ENCODE results near the gene FARS2.

The FARS2 gene

DNA sequence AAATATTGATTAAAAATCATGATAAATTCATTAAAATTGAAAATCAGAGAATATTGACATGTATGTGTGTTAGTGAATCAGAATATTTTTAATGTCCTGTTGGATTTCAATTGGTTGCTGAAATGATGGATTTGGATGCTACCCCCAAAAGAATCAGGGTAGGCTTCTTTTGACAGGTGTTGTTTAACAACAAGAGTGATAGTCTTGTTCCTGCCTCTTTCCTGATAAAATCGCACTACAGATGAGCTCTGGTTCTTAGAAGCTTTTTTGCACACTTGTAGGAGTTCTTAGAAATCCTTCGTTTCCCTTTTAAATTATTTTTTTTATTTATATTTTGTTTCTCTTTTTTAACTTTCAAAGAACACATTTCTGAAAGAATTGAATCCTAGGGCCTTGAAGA, 259.5 kb downstream of the FARS2 start:
- no CpG with 5 or more reads among the region's 2 CpGs for WGBS (ENCODE audit: insufficient coverage)
- peaks cover 2 to 22% (median 12%) of the 10 kb centered on the region in 4 experiments for H3K4me1 ChIP-seq (ENCODE audit: control extremely low read depth in 1 of 4, control insufficient read depth in 4 of 4, insufficient read depth in 4 of 4, low read length in 3 of 4)
- CTCF ChIA-PET: interaction anchor here (1.4 kb wide), 1 partner anchor 15 kb away, joined by 3 read pairs; no protein-coding TSS in a partner anchor

GRCh38 chr6:5521322-5521721, 260.0 kb downstream of the FARS2 start:
- no peak for DNase-seq
- Histone ChIP-seq H3K36me3 (ENCODE audit: control insufficient read depth in 4 of 4, insufficient read depth in 4 of 4, low read length in 3 of 4) (no peaks in the 10 kb centered on the region), H3K27me3 (replicated peaks in 2 of 5; ENCODE audit: control insufficient read depth in 4 of 5, insufficient read depth in 5 of 5, low read length in 4 of 5) (no peaks in the 10 kb centered on the region), H3K4me1 (ENCODE audit: control extremely low read depth in 1 of 4, control insufficient read depth in 4 of 4, insufficient read depth in 4 of 4, low read length in 3 of 4) (peaks cover 2 to 22% (median 12%) of the 10 kb centered on the region in 4 experiments), H3K4me3 (ENCODE audit: control insufficient read depth in 1 of 7, extremely low read depth in 1 of 7, insufficient read depth in 4 of 7, low read depth in 2 of 7, low read length in 6 of 7) (no peak overlapping the region), H3K9me3 (ENCODE audit: control extremely low read depth in 1 of 5, control insufficient read depth in 4 of 5, insufficient read depth in 2 of 5, low read depth in 1 of 5, low read length in 4 of 5) (no peaks in the 10 kb centered on the region), H3K27ac (ENCODE audit: insufficient read depth in 1 of 2, low read depth in 1 of 2, low read length in 2 of 2, poor library complexity in 1 of 2, severe bottlenecking in 2 of 2) (no peak overlapping the region)
- CTCF ChIA-PET: no interaction called here
- POLR2A ChIA-PET: interaction anchor here (0.6 kb wide), 1 partner anchor 678 kb away, joined by 3 read pairs; no protein-coding TSS in a partner anchor
- 56% methylated on average over 3 of the region's 3 CpGs for WGBS (ENCODE audit: insufficient coverage)

More for the DNA sequence above, 259.5 kb downstream of the FARS2 start:
- H3K4me3 ChIP-seq (ENCODE audit: control insufficient read depth in 1 of 7, extremely low read depth in 1 of 7, insufficient read depth in 4 of 7, low read depth in 2 of 7, low read length in 6 of 7): no peak overlapping the region
- POLR2A ChIA-PET: interaction anchor here (0.6 kb wide), 1 partner anchor 679 kb away, joined by 3 read pairs; no protein-coding TSS in a partner anchor
- no peaks in the 10 kb centered on the region for H3K9me3 ChIP-seq (ENCODE audit: control extremely low read depth in 1 of 5, control insufficient read depth in 4 of 5, insufficient read depth in 2 of 5, low read depth in 1 of 5, low read length in 4 of 5)
- no peak overlapping the region for H3K27ac ChIP-seq (ENCODE audit: insufficient read depth in 1 of 2, low read depth in 1 of 2, low read length in 2 of 2, poor library complexity in 1 of 2, severe bottlenecking in 2 of 2)
- no peaks in the 10 kb centered on the region for H3K36me3 ChIP-seq (ENCODE audit: control insufficient read depth in 4 of 4, insufficient read depth in 4 of 4, low read length in 3 of 4)
- H3K27me3 ChIP-seq (replicated peaks in 2 of 5; ENCODE audit: control insufficient read depth in 4 of 5, insufficient read depth in 5 of 5, low read length in 4 of 5): no peaks in the 10 kb centered on the region
- DNase-seq: no peak

DNA sequence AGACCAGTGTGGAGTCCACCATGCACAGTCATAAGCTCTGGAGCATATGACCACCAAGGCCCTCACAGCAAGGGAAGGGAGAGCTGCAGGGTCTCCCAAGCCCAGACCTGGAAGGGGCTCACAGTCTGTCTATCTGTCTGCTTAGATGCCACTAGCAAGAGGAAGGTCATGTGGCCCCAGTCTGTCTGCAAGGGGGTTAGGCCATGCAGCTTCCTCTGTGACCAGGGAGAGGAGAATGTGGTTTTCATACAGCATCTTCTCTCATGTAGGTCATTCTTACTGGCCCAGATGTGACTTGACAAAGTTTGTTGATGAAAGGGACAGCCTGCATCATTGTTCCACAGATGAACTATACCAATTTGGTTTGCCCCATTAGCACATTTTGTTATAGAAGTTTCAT, 260.8 kb downstream of the FARS2 start:
- Histone ChIP-seq H3K9me3 (ENCODE audit: control extremely low read depth in 1 of 5, control insufficient read depth in 4 of 5, insufficient read depth in 2 of 5, low read depth in 1 of 5, low read length in 4 of 5) (no peaks in the 10 kb centered on the region), H3K27ac (ENCODE audit: insufficient read depth in 1 of 2, low read depth in 1 of 2, low read length in 2 of 2, poor library complexity in 1 of 2, severe bottlenecking in 2 of 2) (no peak overlapping the region), H3K4me3 (ENCODE audit: control insufficient read depth in 1 of 7, extremely low read depth in 1 of 7, insufficient read depth in 4 of 7, low read depth in 2 of 7, low read length in 6 of 7) (no peak overlapping the region), H3K27me3 (replicated peaks in 2 of 5; ENCODE audit: control insufficient read depth in 4 of 5, insufficient read depth in 5 of 5, low read length in 4 of 5) (no peaks in the 10 kb centered on the region), H3K4me1 (ENCODE audit: control extremely low read depth in 1 of 4, control insufficient read depth in 4 of 4, insufficient read depth in 4 of 4, low read length in 3 of 4) (peaks cover 2 to 22% (median 12%) of the 10 kb centered on the region in 4 experiments), H3K36me3 (ENCODE audit: control insufficient read depth in 4 of 4, insufficient read depth in 4 of 4, low read length in 3 of 4) (no peaks in the 10 kb centered on the region)
- POLR2A ChIA-PET: interaction anchor here (0.6 kb wide), 1 partner anchor 133 kb away, joined by 3 read pairs; no protein-coding TSS in a partner anchor
- peak in 1 of 3 donors; percentile 33 for DNase-seq
- CTCF ChIA-PET: no interaction called here

GRCh38 chr6:5524110-5524509, 262.8 kb downstream of the FARS2 start:
- Histone ChIP-seq H3K27ac (ENCODE audit: insufficient read depth in 1 of 2, low read depth in 1 of 2, low read length in 2 of 2, poor library complexity in 1 of 2, severe bottlenecking in 2 of 2) (no peak overlapping the region), H3K4me1 (ENCODE audit: control extremely low read depth in 1 of 4, control insufficient read depth in 4 of 4, insufficient read depth in 4 of 4, low read length in 3 of 4) (peaks cover 0 to 17% (median 8%) of the 10 kb centered on the region in 4 experiments), H3K27me3 (replicated peaks in 2 of 5; ENCODE audit: control insufficient read depth in 4 of 5, insufficient read depth in 5 of 5, low read length in 4 of 5) (no peaks in the 10 kb centered on the region), H3K4me3 (ENCODE audit: control insufficient read depth in 1 of 7, extremely low read depth in 1 of 7, insufficient read depth in 4 of 7, low read depth in 2 of 7, low read length in 6 of 7) (no peak overlapping the region), H3K36me3 (ENCODE audit: control insufficient read depth in 4 of 4, insufficient read depth in 4 of 4, low read length in 3 of 4) (no peaks in the 10 kb centered on the region), H3K9me3 (ENCODE audit: control extremely low read depth in 1 of 5, control insufficient read depth in 4 of 5, insufficient read depth in 2 of 5, low read depth in 1 of 5, low read length in 4 of 5) (no peaks in the 10 kb centered on the region)
- DNase-seq: no peak
- ChIA-PET POLR2A (no interaction called here), CTCF (no interaction called here)
- WGBS (ENCODE audit: insufficient coverage): 100% methylated on average over 2 of the region's 2 CpGs

DNA sequence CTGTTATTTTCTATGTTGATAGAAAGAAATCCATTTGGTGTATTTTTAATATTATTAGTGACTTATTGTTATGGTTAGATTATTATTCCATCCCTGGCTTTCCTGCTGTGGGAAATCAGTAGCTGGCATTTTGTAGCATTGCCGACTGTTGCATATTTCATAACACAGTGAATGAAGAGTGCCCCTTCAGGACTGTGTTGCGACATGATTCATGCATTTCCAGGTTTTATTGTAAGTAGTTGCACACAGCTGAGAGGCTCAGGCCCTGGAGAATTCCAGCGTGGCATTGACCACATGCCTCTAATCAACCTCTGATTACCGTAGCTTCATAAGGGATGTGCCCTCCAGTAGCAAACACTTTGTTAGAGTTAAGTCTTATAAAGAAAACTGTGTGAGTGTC, 263.9 kb downstream of the FARS2 start:
- Histone ChIP-seq H3K4me1 (ENCODE audit: control extremely low read depth in 1 of 4, control insufficient read depth in 4 of 4, insufficient read depth in 4 of 4, low read length in 3 of 4) (peaks cover 0 to 11% (median 5%) of the 10 kb centered on the region in 4 experiments), H3K27me3 (replicated peaks in 2 of 5; ENCODE audit: control insufficient read depth in 4 of 5, insufficient read depth in 5 of 5, low read length in 4 of 5) (no peaks in the 10 kb centered on the region), H3K36me3 (ENCODE audit: control insufficient read depth in 4 of 4, insufficient read depth in 4 of 4, low read length in 3 of 4) (no peaks in the 10 kb centered on the region), H3K9me3 (ENCODE audit: control extremely low read depth in 1 of 5, control insufficient read depth in 4 of 5, insufficient read depth in 2 of 5, low read depth in 1 of 5, low read length in 4 of 5) (no peaks in the 10 kb centered on the region), H3K27ac (ENCODE audit: insufficient read depth in 1 of 2, low read depth in 1 of 2, low read length in 2 of 2, poor library complexity in 1 of 2, severe bottlenecking in 2 of 2) (no peak overlapping the region), H3K4me3 (ENCODE audit: control insufficient read depth in 1 of 7, extremely low read depth in 1 of 7, insufficient read depth in 4 of 7, low read depth in 2 of 7, low read length in 6 of 7) (no peak overlapping the region)
- ChIA-PET CTCF (no interaction called here), POLR2A (no interaction called here)
- WGBS (ENCODE audit: insufficient coverage): 94% methylated on average over 2 of the region's 4 CpGs
- no peak for DNase-seq

DNA sequence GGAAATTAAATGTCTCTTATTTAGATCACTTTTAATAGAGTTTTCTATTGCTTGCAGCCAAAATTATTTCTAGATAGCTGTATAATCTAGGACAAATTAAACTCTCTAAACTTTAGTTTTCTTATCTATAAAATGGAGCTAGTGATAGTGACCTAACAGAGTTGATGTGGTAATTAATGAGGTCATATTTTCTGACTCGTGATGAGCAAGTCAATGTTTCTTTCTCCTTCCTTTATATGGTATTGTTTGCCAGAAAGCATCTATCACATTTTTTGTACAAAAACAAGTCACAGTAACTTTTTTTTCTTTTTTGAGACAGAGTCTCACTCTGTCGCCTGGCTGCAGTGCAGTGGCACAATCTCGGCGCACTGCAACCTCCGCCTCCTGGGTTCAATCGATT, 267.7 kb downstream of the FARS2 start:
- ChIA-PET CTCF (interaction anchor here (1.2 kb wide), 1 partner anchor 22 kb away, joined by 3 read pairs; no protein-coding TSS in a partner anchor), POLR2A (no interaction called here)
- WGBS (ENCODE audit: insufficient coverage): 100% methylated on average over 2 of the region's 6 CpGs

GRCh38 chr6:5529733-5530132, 268.4 kb downstream of the FARS2 start:
- Histone ChIP-seq H3K9me3 (ENCODE audit: control extremely low read depth in 1 of 5, control insufficient read depth in 4 of 5, insufficient read depth in 2 of 5, low read depth in 1 of 5, low read length in 4 of 5) (no peaks in the 10 kb centered on the region), H3K27me3 (replicated peaks in 2 of 5; ENCODE audit: control insufficient read depth in 4 of 5, insufficient read depth in 5 of 5, low read length in 4 of 5) (no peaks in the 10 kb centered on the region), H3K4me3 (ENCODE audit: control insufficient read depth in 1 of 7, extremely low read depth in 1 of 7, insufficient read depth in 4 of 7, low read depth in 2 of 7, low read length in 6 of 7) (no peak overlapping the region), H3K36me3 (ENCODE audit: control insufficient read depth in 4 of 4, insufficient read depth in 4 of 4, low read length in 3 of 4) (peaks cover 0 to 3% (median 0%) of the 10 kb centered on the region in 4 experiments), H3K27ac (ENCODE audit: insufficient read depth in 1 of 2, low read depth in 1 of 2, low read length in 2 of 2, poor library complexity in 1 of 2, severe bottlenecking in 2 of 2) (no peak overlapping the region), H3K4me1 (ENCODE audit: control extremely low read depth in 1 of 4, control insufficient read depth in 4 of 4, insufficient read depth in 4 of 4, low read length in 3 of 4) (peaks cover 0 to 1% (median 0%) of the 10 kb centered on the region in 4 experiments)
- CTCF ChIA-PET: interaction anchor here (1.2 kb wide), 1 partner anchor 23 kb away, joined by 3 read pairs; no protein-coding TSS in a partner anchor
- DNase-seq: no peak
- POLR2A ChIA-PET: no interaction called here
- WGBS (ENCODE audit: insufficient coverage): 44% methylated on average over 1 of the region's 1 CpG

More for the DNA sequence above, 267.7 kb downstream of the FARS2 start:
- Histone ChIP-seq H3K27ac (ENCODE audit: insufficient read depth in 1 of 2, low read depth in 1 of 2, low read length in 2 of 2, poor library complexity in 1 of 2, severe bottlenecking in 2 of 2) (no peak overlapping the region), H3K4me3 (ENCODE audit: control insufficient read depth in 1 of 7, extremely low read depth in 1 of 7, insufficient read depth in 4 of 7, low read depth in 2 of 7, low read length in 6 of 7) (no peak overlapping the region), H3K9me3 (ENCODE audit: control extremely low read depth in 1 of 5, control insufficient read depth in 4 of 5, insufficient read depth in 2 of 5, low read depth in 1 of 5, low read length in 4 of 5) (no peaks in the 10 kb centered on the region), H3K4me1 (ENCODE audit: control extremely low read depth in 1 of 4, control insufficient read depth in 4 of 4, insufficient read depth in 4 of 4, low read length in 3 of 4) (peaks cover 0 to 1% (median 0%) of the 10 kb centered on the region in 4 experiments), H3K36me3 (ENCODE audit: control insufficient read depth in 4 of 4, insufficient read depth in 4 of 4, low read length in 3 of 4) (peaks cover 0 to 3% (median 0%) of the 10 kb centered on the region in 4 experiments), H3K27me3 (replicated peaks in 2 of 5; ENCODE audit: control insufficient read depth in 4 of 5, insufficient read depth in 5 of 5, low read length in 4 of 5) (no peaks in the 10 kb centered on the region)
- DNase-seq: no peak
